Measurements from ENCODE around the gene USP13.
"Not testable (repeated sequence)": the region's sequence is repeated elsewhere in the genome, so short reads cannot be mapped to it uniquely, and the experiment has no call there.

The USP13 gene

GRCh38 chr3:179653096-179653797 lies 407 bp downstream of the USP13 start:
- peak; percentile 26 for DNase-seq (ENCODE audit: low read depth, low spot score)

- DNase-seq (ENCODE audit: low read depth, low spot score): no peak
Measured at GRCh38 chr3:179655236-179655635, 2.4 kb downstream of the USP13 start.

GRCh38 chr3:179658606-179659005 lies 5.8 kb downstream of the USP13 start:
- no peak for DNase-seq (ENCODE audit: low read depth, low spot score)

- no peak for DNase-seq (ENCODE audit: low read depth, low spot score)
Measured at GRCh38 chr3:179660872-179661271, 8.0 kb downstream of the USP13 start.

GRCh38 chr3:179661777-179662176 lies 8.9 kb downstream of the USP13 start:
- DNase-seq (ENCODE audit: low read depth, low spot score): no peak

- no peak for DNase-seq (ENCODE audit: low read depth, low spot score)
Measured at GRCh38 chr3:179663093-179663492, 10.3 kb downstream of the USP13 start.

- no peak for DNase-seq (ENCODE audit: low read depth, low spot score)
Measured at GRCh38 chr3:179666030-179666429, 13.2 kb downstream of the USP13 start.

GRCh38 chr3:179666436-179667035 lies 13.7 kb downstream of the USP13 start:
- no peak for DNase-seq (ENCODE audit: low read depth, low spot score)

GRCh38 chr3:179668429-179668828 lies 15.6 kb downstream of the USP13 start:
- no peak for DNase-seq (ENCODE audit: low read depth, low spot score)

- DNase-seq (ENCODE audit: low read depth, low spot score): no peak
Measured at GRCh38 chr3:179670311-179670710, 17.5 kb downstream of the USP13 start.

GRCh38 chr3:179671309-179671708 lies 18.5 kb downstream of the USP13 start:
- DNase-seq (ENCODE audit: low read depth, low spot score): no peak

GRCh38 chr3:179671747-179672242 lies 19.0 kb downstream of the USP13 start:
- peak; percentile 85 for DNase-seq (ENCODE audit: low read depth, low spot score)

GRCh38 chr3:179672918-179673317 lies 20.1 kb downstream of the USP13 start:
- no peak for DNase-seq (ENCODE audit: low read depth, low spot score)

- DNase-seq (ENCODE audit: low read depth, low spot score): no peak
Measured at GRCh38 chr3:179673523-179673922, 20.7 kb downstream of the USP13 start.

- no peak for DNase-seq (ENCODE audit: low read depth, low spot score)
Measured at GRCh38 chr3:179676081-179676480, 23.2 kb downstream of the USP13 start.

GRCh38 chr3:179677884-179678283 lies 25.0 kb downstream of the USP13 start:
- no peak for DNase-seq (ENCODE audit: low read depth, low spot score)

GRCh38 chr3:179681492-179682263 lies 28.8 kb downstream of the USP13 start:
- no peak for DNase-seq (ENCODE audit: low read depth, low spot score)

- DNase-seq (ENCODE audit: low read depth, low spot score): no peak
Measured at GRCh38 chr3:179682426-179683080, 29.7 kb downstream of the USP13 start.

- DNase-seq (ENCODE audit: low read depth, low spot score): not testable (repeated sequence)
Measured at GRCh38 chr3:179683286-179683685, 30.4 kb downstream of the USP13 start.

- no peak for DNase-seq (ENCODE audit: low read depth, low spot score)
Measured at GRCh38 chr3:179687967-179688535, 35.2 kb downstream of the USP13 start.

- DNase-seq (ENCODE audit: low read depth, low spot score): no peak
Measured at GRCh38 chr3:179688850-179689249, 36.0 kb downstream of the USP13 start.

GRCh38 chr3:179694731-179695130 lies 41.9 kb downstream of the USP13 start:
- no peak for DNase-seq (ENCODE audit: low read depth, low spot score)

Measured in brain pericyte (primary cell).